SU-DHL-6 (cell line): ENCODE results near the gene NOVA2.

ENCODE experiments used
- EZH2phosphoT487 ChIP-seq: fragments of 200-600 bp; sonication (generic), shearing (Covaris generic); conservative IDR thresholded peaks from 2 replicates; pipeline ENCODE4 v1.6.1; 2018; ENCODE audit warnings: mild to moderate bottlenecking, antibody characterized with exemption, low read length, moderate library complexity, mixed read lengths
- TF ChIP-seq, protein P1 (sequence below): fragments of 200-600 bp; sonication (generic); IDR thresholded peaks from one replicate; pipeline ENCODE4 v1.5.1; 2017; ENCODE audit warnings: antibody characterized with exemption, mild to moderate bottlenecking, low read length, moderate library complexity; ENCODE audit not compliant: insufficient read depth, poor library complexity, severe bottlenecking

- TF ChIP-seq, protein P1, sequence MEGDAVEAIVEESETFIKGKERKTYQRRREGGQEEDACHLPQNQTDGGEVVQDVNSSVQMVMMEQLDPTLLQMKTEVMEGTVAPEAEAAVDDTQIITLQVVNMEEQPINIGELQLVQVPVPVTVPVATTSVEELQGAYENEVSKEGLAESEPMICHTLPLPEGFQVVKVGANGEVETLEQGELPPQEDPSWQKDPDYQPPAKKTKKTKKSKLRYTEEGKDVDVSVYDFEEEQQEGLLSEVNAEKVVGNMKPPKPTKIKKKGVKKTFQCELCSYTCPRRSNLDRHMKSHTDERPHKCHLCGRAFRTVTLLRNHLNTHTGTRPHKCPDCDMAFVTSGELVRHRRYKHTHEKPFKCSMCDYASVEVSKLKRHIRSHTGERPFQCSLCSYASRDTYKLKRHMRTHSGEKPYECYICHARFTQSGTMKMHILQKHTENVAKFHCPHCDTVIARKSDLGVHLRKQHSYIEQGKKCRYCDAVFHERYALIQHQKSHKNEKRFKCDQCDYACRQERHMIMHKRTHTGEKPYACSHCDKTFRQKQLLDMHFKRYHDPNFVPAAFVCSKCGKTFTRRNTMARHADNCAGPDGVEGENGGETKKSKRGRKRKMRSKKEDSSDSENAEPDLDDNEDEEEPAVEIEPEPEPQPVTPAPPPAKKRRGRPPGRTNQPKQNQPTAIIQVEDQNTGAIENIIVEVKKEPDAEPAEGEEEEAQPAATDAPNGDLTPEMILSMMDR = no peak
- TF ChIP-seq EZH2phosphoT487 = no peak
Measured at GRCh38 chr19:45972081-45972946, 1.4 kb downstream of the NOVA2 start.
